ENCODE data around the gene TMEM213. TPM values are rescaled to one million over a fixed set of nuclear protein-coding genes. Genes with fewer than 3 reads are reported as not detected.
"Not testable (repeated sequence)": the region's sequence is repeated elsewhere in the genome, so short reads cannot be mapped to it uniquely, and the experiment has no call there.

The TMEM213 gene
- total RNA-seq, 1 donor from 2014 or later = not detected

- TF ChIP-seq CTCF (IDR thresholded peaks at IDR 0.05; ENCODE audit: unreplicated experiment) = no peak
- Mint-ChIP-seq H3K27ac (ENCODE audit: unreplicated experiment) (no peak overlapping the region), H3K36me3 (ENCODE audit: low read depth, unreplicated experiment) (no peaks in the 10 kb centered on the region), H3K9me3 (ENCODE audit: unreplicated experiment) (no peaks in the 10 kb centered on the region), H3K27me3 (ENCODE audit: unreplicated experiment) (no peaks in the 10 kb centered on the region), H3K4me3 (ENCODE audit: unreplicated experiment) (peak overlapping the region; percentile 16), H3K4me1 (ENCODE audit: unreplicated experiment) (no peaks in the 10 kb centered on the region)
- no peak for DNase-seq (ENCODE audit: low spot score)
These were observed 12.0 kb upstream of the TMEM213 start for GRCh38 chr7:138785587-138786437.

- DNase-seq (ENCODE audit: low spot score) = no peak
- no peaks in the 10 kb centered on the region for H3K4me1 Mint-ChIP-seq (ENCODE audit: unreplicated experiment)
- no peak for TF ChIP-seq CTCF (IDR thresholded peaks at IDR 0.05; ENCODE audit: unreplicated experiment)
- peaks cover 2% of the 10 kb centered on the region for H3K27me3 Mint-ChIP-seq (ENCODE audit: unreplicated experiment)
- no peak overlapping the region for H3K27ac Mint-ChIP-seq (ENCODE audit: unreplicated experiment)
- no peak overlapping the region for H3K4me3 Mint-ChIP-seq (ENCODE audit: unreplicated experiment)
- H3K9me3 Mint-ChIP-seq (ENCODE audit: unreplicated experiment) = no peaks in the 10 kb centered on the region
- no peaks in the 10 kb centered on the region for H3K36me3 Mint-ChIP-seq (ENCODE audit: low read depth, unreplicated experiment)
These were observed 1.7 kb upstream of the TMEM213 start for GRCh38 chr7:138796038-138796615.

GRCh38 chr7:138797046-138797445 is 748 bp upstream of the TMEM213 start:
- H3K4me1 Mint-ChIP-seq (ENCODE audit: unreplicated experiment); H3K4me3 Mint-ChIP-seq (ENCODE audit: unreplicated experiment); H3K9me3 Mint-ChIP-seq (ENCODE audit: unreplicated experiment); H3K36me3 Mint-ChIP-seq (ENCODE audit: low read depth, unreplicated experiment); H3K27ac Mint-ChIP-seq (ENCODE audit: unreplicated experiment); DNase-seq (ENCODE audit: low spot score); H3K27me3 Mint-ChIP-seq (ENCODE audit: unreplicated experiment): not testable (repeated sequence)

GRCh38 chr7:138798836-138799235 is 1.0 kb downstream of the TMEM213 start:
- no peak for TF ChIP-seq CTCF (IDR thresholded peaks at IDR 0.05; ENCODE audit: unreplicated experiment)
- no peak overlapping the region for H3K27ac Mint-ChIP-seq (ENCODE audit: unreplicated experiment)
- DNase-seq (ENCODE audit: low spot score) = no peak
- H3K9me3 Mint-ChIP-seq (ENCODE audit: unreplicated experiment) = no peaks in the 10 kb centered on the region
- no peaks in the 10 kb centered on the region for H3K36me3 Mint-ChIP-seq (ENCODE audit: low read depth, unreplicated experiment)
- H3K27me3 Mint-ChIP-seq (ENCODE audit: unreplicated experiment) = peaks cover 2% of the 10 kb centered on the region
- H3K4me1 Mint-ChIP-seq (ENCODE audit: unreplicated experiment) = no peaks in the 10 kb centered on the region
- H3K4me3 Mint-ChIP-seq (ENCODE audit: unreplicated experiment) = no peak overlapping the region

- no peak for DNase-seq (ENCODE audit: low spot score)
- H3K27me3 Mint-ChIP-seq (ENCODE audit: unreplicated experiment) = peaks cover 2% of the 10 kb centered on the region
- no peak overlapping the region for H3K4me3 Mint-ChIP-seq (ENCODE audit: unreplicated experiment)
- no peaks in the 10 kb centered on the region for H3K36me3 Mint-ChIP-seq (ENCODE audit: low read depth, unreplicated experiment)
- H3K4me1 Mint-ChIP-seq (ENCODE audit: unreplicated experiment) = no peaks in the 10 kb centered on the region
- TF ChIP-seq CTCF (IDR thresholded peaks at IDR 0.05; ENCODE audit: unreplicated experiment) = no peak
- no peaks in the 10 kb centered on the region for H3K9me3 Mint-ChIP-seq (ENCODE audit: unreplicated experiment)
- H3K27ac Mint-ChIP-seq (ENCODE audit: unreplicated experiment) = no peak overlapping the region
These were observed 1.7 kb downstream of the TMEM213 start for GRCh38 chr7:138799336-138800000.

Measured in endothelial cell (in vitro differentiated cells).